PC-9 (cell line): ENCODE results near the gene DLK1.

Source experiments
- CTCF ChIP-seq: fragments of 200-600 bp; sonication (generic); conservative IDR thresholded peaks from 2 replicates; pipeline ENCODE4 v1.6.1; 2017; ENCODE audit warnings: mixed run types, antibody characterized with exemption, mild to moderate bottlenecking, moderate library complexity
- EZH2 ChIP-seq: fragments of 200-600 bp; sonication (generic); IDR thresholded peaks from 2 replicates; pipeline ENCODE4 v1.8.0; 2017; ENCODE audit warnings: antibody characterized with exemption, low read depth

- TF ChIP-seq CTCF (no peak), EZH2 (no peak)
Measured at GRCh38 chr14:100738269-100738691, 11.6 kb downstream of the DLK1 start.
